HG02623 (cell line): Measurements from ENCODE around the gene THAP8.

Experiments used
- ATAC-seq: cut with Tn5 transposase; IDR thresholded peaks from one replicate; pipeline ENCODE4 v1.9.1; 2021; ENCODE audit warnings: moderate library complexity; ENCODE audit not compliant: unreplicated experiment

The THAP8 gene, protein sequence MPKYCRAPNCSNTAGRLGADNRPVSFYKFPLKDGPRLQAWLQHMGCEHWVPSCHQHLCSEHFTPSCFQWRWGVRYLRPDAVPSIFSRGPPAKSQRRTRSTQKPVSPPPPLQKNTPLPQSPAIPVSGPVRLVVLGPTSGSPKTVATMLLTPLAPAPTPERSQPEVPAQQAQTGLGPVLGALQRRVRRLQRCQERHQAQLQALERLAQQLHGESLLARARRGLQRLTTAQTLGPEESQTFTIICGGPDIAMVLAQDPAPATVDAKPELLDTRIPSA

DNA sequence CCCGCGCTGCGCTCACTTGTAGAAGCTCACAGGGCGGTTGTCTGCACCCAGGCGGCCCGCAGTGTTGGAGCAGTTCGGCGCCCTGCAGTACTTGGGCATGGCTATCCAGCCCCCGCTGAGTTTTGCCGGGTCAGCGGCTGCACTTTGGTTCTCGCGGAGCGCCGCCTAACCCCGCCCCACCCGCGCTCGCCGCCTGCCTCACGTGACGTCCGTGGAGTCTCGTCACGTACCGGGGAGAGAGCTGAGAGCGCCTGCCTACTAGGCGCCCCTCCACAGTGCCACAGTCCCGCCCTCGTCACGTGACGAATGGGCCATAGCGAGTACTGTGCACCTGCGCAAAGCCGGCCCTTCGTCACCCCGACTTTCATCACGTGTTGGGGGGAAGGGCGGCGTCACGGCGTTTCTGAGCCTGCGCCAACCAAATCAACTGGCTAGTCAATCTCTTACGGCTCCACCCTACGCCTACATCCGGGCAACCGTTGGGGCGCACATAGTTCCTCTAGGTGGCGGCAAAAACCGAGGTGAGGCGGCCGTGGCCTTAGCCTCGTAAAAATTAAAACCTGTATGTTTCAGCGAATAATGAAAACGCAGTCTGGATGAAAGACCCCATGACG, at the start of gene THAP8:
THAP8 (minus strand) TSS at position 167 of the 614 bp plus-strand sequence; CDS start at position 99, 68 bp downstream.
- peak; percentile 72 for ATAC-seq

DNA sequence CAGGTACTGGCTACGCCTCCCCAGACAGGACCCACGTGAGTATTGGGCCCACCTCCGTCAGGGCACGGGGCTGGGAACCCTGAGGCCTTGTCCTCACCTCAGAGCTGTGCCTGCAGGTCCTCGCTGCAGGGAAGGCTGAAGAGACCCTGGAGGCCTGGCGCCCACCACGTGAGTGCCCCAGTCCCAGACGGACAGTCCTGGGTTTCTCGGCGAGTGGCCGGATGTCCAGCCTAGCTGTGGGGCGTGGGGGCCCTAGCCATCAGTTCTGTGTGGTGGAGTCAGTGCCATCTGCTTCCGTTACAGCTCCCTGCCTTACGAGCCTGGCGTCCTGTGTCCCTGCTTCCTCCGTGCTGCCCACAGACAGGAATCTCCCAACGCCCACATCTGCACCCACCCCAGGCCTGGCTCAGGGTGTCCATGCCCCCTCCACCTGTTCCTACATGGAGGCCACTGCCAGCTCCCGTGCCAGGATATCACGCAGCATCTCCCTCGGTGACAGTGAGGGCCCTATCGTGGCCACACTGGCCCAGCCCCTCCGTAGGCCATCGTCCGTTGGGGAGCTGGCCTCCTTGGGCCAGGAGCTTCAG, 49.0 kb upstream of the THAP8 start:
- ATAC-seq = no peak

DNA sequence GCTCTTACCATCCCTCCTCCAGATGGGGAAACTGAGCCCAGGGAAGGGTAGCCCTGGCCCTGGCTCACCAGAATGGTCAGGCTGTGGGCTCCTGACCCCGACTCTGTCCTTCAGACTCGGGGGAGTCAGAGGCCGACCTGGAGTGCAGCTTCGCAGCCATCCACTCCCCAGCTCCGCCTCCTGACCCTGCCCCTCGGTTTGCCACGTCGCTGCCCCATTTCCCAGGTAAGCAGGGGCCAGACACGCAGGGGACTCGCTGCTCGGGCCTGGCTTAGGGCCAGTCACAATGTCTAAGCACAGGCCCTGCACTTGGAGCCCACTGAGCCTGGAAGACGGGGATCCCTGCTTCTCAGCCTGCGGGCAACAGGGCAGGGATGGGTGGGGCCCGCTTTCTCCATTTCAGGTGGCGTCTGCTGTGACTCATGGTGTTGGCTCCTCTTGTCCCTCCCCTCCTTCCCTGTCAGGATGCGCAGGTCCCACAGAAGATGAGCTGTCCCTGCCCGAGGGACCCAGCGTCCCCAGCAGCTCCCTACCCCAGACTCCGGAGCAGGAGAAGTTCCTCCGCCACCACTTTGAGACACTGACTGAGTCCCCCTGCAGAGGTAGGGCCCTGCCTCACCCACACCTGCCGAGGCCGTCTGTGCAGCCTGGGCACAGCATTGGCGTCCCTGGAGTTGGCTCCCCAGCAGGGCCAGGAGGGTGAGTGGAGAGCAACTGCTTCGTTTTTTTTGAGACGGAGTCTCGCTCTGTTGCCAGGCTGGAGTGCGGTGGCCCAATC, 47.7 kb upstream of the THAP8 start:
- no peak for ATAC-seq

DNA sequence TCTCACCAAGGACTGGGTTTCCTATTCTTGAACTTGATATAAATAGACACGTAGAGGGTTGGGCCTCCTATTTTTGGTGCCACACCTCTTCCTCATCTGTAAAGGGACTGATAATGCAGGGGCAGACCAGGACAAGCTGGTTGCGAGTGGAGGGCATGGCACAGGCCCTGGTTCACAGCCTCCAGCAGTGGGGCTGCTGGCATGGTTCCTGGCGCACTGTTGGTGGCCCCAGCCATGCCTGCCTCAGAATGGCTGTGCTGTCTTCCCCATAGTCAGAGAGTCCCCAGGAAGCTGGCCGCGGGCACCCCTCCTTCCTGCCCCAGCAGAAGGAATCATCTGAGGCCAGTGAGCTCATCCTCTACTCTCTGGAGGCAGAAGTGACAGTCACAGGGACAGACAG, 46.4 kb upstream of the THAP8 start:
- ATAC-seq = no peak

DNA sequence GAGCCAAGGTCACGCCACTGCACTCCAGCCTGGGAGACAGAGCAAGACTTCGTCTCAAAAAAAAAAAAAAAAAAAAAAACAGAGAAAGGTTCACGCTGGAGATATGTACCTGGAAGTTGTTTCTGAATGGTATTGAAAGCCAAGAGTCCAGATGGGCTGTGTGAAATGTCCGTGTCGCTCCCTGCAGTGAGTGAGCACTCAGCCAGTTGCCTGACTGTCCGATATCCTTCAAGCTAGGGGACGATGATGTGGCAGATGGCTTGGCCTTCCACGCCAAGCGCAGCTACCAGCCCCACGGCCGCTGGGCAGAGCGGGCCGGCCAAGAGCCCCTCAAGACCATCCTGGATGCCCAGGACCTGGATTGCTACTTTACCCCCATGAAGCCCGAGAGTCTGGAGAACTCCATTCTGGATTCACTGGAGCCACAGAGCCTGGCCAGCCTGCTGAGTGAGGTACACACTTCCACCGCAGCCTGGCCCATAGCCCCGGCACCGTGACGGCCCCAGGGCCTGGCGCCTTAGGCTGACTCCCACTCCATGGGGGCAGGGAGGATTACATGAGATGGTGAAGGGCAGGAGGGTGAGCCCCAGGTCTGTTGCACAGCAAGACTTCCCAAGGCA, 45.2 kb upstream of the THAP8 start:
- ATAC-seq = no peak

DNA sequence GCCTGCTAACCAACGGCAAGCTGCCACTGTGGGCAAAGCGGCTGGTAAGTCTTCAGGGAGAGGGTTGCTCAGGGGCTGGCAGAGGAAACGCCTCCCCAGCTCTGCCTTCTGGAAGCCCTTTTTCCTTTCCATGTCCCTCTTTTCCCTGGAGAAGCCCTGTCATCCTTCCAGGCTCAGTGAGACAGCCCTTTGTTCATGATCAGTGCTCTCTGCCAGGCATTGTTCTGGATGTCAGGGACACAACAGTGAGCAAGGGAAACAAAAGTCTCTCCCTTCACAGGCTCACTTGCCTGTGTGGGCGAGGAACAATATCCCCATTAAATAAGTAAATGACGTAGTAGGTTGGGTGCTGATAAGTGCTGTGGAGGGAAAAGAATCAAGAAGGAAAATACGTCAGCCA, 43.0 kb upstream of the THAP8 start:
- no peak for ATAC-seq

DNA sequence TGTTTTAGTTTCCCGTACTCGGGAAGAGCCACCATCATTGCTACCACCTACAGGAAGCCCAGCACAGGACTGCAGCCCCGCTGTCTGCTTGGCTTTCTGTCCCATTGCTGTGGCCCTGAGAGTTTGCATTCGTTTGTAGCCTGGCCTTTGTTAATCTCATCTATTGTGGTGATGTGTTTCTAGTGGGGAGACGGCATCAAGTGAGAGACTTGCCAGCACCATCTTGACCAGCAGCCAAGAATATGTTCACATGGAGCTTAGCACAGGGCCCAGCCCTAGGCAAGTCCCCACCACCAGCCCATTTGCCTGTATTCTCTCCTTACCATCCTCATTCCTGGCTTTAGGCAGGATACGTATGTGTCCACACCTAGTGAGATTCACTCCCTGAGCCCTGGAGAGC, 39.6 kb upstream of the THAP8 start:
- no peak for ATAC-seq

DNA sequence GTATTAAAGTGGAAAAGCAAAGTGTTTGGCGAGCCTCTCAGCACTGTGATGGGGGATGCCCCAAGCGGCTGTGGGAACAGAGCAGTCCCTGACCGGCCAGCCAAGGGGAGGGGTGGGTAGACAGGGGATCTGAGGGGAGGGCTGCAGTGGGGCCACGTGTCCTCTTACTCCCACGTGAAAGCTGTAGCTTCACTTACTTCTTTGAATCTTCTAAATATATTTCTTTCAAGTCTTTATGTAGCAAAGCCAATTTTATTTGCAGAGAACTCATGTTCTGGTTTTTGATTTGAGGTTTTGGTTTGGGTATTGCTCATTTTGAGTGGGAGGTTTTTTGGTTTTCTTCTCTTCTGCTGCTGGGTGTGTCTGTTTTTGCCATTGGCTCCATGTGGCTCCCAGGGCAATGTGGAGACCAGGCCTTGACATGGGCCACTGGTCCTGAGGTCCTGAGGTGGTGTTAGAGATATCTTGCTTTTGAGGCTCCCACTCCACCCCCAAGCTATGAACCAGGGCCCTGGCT, 39.1 kb upstream of the THAP8 start:
- no peak for ATAC-seq

DNA sequence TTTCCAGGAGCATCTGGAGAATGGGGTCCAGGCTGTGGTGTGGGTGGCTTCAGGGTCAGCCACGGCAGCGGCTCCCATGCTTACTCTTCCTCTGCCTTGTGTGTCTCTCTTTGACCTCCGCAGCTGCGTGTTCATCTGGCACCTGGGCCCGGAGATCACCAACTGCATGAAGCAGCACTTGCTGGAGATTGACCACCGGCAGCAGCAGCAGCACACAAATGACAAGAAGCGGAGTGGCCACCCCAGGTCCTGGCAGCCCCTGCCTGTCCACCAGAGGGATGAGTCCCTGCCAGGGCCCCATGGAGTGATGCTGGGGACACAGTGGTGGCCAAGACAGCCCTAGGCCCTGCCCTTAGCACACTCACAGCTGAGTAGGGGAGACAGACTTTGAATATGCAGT, 38.5 kb upstream of the THAP8 start:
- ATAC-seq = no peak

DNA sequence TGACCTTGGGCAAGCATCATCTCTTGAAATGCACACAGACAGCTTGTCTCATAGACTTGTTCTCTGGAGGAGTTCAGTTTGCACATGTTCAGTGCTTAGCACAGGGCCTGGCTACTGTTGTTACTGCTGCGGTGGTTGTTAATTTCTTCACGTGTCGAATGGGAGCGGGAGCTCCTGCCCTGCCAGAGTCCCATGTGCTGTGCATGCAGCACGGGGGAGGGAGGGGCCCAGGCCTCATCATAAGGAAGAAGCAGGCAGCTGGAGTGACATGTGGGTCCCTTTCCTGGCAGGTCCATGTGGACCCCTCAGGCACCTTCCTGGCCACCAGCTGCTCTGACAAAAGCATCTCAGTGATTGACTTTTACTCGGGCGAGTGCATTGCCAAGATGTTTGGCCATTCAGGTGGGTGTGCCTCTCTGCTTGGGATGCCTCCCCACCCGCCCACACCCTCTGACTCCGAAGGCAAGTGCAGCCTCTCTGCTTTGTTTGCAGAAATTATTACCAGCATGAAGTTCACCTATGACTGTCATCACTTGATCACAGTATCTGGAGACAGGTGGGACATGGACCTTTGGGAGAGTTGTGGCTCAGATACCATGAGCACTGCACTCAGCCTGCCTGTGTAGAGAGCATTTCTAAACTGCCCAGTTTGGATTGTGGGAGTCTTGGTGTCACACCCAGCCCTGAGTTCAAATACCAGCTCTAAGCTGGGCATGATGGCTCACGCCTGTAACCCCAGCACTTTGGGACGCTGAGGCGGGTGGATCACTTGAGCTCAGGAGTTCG, 37.0 kb upstream of the THAP8 start:
- ATAC-seq = no peak

DNA sequence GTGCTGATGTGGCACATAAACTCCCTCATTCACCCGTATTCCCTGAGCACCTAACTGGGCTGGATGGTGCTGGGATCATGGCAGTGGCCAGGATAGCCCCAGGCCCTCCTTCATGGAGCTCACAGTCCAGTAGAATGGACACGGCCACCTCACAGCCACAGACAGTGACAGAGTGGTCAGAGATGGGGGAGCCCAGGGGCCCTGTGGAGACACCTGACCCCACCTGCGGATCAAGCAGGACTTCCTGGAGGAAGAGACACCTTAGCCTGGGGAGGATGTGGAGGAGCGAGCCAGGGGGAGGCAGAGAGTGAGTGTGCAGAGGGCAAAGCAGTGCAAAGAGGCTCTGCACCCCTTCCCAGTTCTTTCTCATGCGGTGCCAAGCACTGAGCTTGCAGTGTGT, 35.8 kb upstream of the THAP8 start:
- ATAC-seq = no peak

DNA sequence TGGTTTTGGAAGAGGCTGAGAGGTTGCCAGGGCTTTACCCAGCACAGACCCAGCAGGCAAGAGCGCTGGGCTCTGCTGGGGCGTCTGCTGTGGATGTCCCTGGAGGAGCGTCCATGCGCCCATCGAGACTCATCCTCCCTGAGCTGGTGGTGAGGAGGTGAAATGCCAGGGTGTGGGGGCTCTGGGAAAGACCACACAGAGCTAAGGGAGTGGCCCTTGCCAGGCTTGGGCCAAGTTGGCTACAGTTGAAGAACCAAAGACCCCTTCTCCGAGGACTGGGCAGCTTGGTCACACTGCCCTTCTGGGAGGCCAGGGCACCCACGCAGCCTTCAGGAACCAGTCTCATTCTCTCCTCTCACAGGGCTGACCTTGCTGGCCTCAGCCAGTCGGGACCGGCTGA, 32.2 kb upstream of the THAP8 start:
- ATAC-seq = no peak

DNA sequence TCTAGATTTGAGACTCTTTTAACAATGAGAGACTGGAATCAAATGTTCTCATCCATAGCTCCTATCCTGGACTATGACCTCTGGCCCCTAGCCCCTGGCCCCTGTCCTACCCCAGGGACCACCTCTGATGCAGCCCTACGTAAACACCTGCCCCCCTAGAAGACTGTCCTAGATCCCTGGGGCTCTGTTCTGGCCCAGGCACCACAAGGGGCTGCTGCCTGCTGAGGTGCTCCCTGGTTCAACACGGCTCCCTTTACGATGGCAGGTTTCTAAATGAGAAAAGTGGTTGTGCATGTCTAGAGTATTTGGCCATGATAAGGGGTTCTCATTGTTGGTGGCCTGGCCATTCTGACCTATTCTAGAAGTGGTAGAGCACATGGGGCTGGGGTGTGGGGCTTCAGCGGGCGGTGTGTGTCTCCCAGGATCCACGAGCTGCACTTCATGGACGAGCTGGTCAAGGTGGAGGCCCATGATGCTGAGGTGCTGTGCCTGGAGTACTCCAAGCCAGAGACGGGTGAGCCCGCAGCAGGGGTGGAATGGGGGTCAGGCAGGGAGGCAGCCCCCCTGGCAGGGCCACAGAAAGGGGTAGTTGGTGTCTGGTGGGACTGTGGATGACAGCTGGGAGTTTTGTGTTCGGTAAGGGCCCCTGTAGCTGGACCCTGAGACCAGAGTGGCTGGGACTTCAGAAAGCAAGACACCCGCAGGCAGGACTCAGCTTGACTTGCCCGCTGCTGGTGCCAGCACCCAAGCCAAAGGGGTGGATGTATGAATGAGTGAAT, 30.3 kb upstream of the THAP8 start:
- ATAC-seq = no peak

DNA sequence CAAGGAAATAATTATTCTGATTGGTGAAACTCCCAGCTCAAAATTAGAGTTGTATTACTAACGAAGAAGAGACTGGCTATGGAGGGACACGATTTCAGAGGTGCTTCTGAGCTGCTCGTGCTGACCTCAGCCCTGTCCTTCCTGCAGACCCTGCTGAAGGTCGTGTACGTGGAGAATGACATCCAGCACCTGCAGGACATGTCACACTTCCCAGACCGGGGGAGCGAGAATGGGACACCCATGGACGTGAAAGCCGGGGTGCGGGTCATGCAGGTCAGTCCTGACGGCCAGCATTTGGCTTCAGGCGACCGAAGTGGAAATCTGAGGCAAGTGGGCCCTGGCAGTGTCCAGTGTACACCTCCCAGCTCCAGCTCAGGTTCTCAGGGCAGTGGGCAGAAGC, 28.8 kb upstream of the THAP8 start:
- ATAC-seq = no peak

DNA sequence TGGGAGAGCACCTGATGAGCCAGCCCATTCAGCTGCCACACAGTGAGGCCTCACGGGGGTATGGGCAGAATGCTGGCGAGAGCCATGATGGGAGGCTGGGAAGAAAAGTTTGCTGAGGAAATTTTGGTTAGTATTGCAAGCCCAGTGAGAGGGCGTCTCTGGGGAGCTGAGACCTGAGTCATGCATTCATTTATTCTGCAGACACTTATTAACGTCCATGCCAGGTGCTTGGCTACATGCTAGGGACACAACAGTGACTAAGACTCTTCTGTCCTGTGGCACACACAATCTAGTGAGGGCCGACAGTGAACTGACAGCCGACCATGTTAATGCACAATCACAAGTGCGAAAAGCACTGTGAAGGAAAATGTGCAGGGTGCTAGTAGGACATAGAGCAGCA, 27.8 kb upstream of the THAP8 start:
- no peak for ATAC-seq

DNA sequence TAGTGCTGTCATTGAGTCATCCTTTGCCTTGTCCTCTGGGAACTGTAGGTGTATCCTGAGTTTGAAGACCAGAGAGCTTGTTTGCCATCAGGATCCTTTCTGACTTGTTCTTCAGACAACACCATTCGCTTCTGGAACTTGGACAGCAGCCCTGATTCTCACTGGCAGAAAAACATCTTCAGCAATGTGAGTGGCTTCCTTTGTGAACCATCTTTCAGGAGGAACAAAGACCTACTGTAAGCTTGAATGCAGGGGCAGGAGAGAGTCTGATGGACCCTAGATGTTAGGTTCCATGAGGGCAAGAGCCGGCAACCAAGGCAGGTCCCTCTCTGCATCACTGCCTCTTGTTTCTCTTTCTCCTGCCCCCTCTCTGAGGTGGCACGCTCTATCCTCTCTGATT, 27.3 kb upstream of the THAP8 start:
- ATAC-seq = no peak

DNA sequence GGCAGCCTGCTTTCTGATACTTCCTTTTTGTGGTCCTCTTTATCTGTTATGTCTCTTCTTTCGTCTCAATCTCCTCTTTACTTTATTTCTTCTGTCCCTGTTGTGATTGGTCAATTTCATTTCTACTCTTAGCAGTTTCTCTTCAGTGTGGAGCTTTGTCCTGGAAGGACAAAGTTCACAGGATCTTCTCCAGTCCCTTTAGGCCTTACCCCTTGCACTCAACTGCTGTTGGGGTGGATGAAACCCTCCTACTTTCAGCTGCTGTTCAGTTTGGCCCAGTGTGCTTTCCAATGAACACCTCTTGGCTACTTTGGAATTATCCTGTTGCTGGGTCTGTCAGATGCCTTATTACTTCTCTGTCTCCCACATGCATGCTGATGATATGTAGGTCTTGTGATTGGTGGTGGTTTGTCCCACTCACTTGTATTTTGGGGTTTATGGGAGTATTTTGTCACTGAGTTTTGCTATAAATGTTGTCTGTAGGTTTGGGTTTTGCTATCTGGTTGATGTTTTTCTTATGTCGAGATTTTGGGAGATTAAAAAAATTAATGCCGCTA, 25.4 kb upstream of the THAP8 start:
- no peak for ATAC-seq

DNA sequence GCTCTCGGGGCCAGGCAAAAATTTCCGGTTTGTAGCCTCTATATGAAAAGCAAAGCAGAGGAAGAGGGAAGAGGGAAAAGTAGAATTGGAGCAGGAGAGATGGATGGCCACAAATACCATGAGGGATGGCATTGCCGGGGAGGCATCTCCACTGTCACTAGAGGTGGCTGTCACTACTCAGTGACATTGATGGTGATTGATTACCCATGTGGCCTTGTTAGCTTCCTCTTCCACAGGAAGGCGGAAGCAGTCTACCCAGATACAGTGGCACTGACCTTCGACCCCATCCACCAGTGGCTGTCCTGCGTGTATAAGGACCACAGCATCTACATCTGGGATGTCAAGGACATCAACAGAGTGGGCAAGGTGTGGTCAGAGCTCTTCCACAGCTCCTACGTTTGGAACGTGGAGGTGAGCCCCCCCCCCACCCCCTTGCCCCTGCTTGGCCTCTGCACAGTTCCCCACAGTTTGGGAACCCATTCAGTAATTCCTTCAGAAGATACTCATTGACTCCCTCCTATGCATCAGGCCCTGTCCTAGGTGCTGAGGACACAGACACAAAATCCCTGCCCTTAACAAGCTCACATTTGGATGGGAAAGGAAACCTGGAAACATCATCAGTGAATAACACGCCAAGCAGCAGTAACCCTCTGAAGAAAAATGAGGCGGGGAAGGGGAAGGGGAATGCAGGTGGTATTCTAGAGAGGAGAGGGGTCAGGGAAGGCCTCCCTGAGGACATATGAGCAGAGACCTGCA, 19.2 kb upstream of the THAP8 start:
- ATAC-seq = no peak

DNA sequence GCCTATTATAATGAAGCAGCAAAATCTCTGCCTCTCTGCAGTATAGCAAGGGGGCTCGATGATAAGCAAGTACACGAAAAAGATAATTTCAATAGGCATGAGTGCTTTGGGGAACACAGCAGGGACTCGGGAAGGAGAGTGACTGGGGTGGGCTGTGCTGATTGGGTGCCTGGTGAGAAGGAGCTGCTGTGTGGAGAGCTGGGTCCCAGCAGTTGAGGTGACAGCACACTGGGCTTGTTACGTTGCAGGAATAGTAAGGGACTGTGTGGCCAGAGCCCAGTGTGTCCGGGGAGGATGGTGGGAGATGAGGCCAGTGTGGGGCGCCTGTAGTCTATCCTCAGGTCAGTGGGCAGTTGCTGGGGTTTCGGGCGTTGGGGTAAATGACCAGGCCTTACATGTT, 18.0 kb upstream of the THAP8 start:
- ATAC-seq = no peak
